Uterus (tissue), 4 donors: Measurements from ENCODE around the gene PTPRG. TPM values are rescaled to one million over a fixed set of nuclear protein-coding genes. Genes with fewer than 3 reads are reported as not detected.

ENCODE experiments used
- DNase-seq, 2 donors: peaks; one replicate each; pipeline ENCODE4 v3.0.0-alpha.2; 2019 to 2020
- H3K27ac ChIP-seq, 2 donors: fragments of 200-600 bp; sonication (generic); 1 replicate in 1 of 2; 2 replicates in 1 of 2; pipeline ENCODE4 v1.5.1; 2016 to 2018
- H3K27me3 ChIP-seq, 2 donors: fragments of 200-600 bp; sonication (generic); one replicate each; pipeline ENCODE4 v1.5.1; 2018 to 2019; ENCODE audit warnings: control low read depth in 1 of 2
- H3K36me3 ChIP-seq, 2 donors: fragments of 200-600 bp; sonication (generic); one replicate each; pipeline ENCODE4 v1.5.1; 2019; ENCODE audit warnings: control low read depth in 1 of 2
- H3K4me1 ChIP-seq, 2 donors: fragments of 200-600 bp; sonication (generic); one replicate each; pipeline ENCODE4 v1.5.1; 2018 to 2019; ENCODE audit warnings: control low read depth in 1 of 2
- H3K4me3 ChIP-seq, 2 donors: fragments of 200-600 bp; sonication (generic); 1 replicate in 1 of 2; 2 replicates in 1 of 2; pipeline ENCODE4 v1.5.1; 2018 to 2019; ENCODE audit warnings: mild to moderate bottlenecking in 1 of 2
- H3K9me3 ChIP-seq, 2 donors: fragments of 200-600 bp; sonication (generic); one replicate each; pipeline ENCODE4 v1.5.1; 2019; ENCODE audit warnings: control low read depth in 1 of 2
- CTCF ChIP-seq, 4 experiments: fragments of 200-600 bp in 2 of 4; fragments of 450-650 bp in 2 of 4; sonication (generic) in 2 of 4; IDR thresholded peaks; one replicate each; pipeline ENCODE4 v1.5.1; 2016 to 2019; ENCODE audit warnings: antibody characterized with exemption in 4 of 4, mild to moderate bottlenecking in 2 of 4, moderate library complexity in 1 of 4
- POLR2A ChIP-seq, 2 donors: fragments of 450-650 bp; IDR thresholded peaks; one replicate each; pipeline ENCODE4 v1.6.1; 2016; ENCODE audit warnings: antibody characterized with exemption in 2 of 2, mild to moderate bottlenecking in 1 of 2, moderate library complexity in 1 of 2
- intact Hi-C: fragments of 100-400 bp; cut with DNase I; formaldehyde crosslinking; loops from one replicate; pipeline ENCODE4 v1.15.1; 2023; ENCODE audit warnings: low total_unique reads
- total RNA-seq, 4 donors: library from RNA; depleted of rRNA in 3 of 4; stranded (reverse); fragments of >200 nt in 3 of 4; gene quantifications; one replicate each; pipeline versions ENCODE4 v1.1.0 to v1.2.4, GENCODE V29; 2014 to 2023
- donor health status: DM: yes; HTN: yes; CAD: no.

The PTPRG gene
- total RNA-seq, 4 donors from 2014 or later: 43.5 to 136 (median 62.6) TPM

DNA sequence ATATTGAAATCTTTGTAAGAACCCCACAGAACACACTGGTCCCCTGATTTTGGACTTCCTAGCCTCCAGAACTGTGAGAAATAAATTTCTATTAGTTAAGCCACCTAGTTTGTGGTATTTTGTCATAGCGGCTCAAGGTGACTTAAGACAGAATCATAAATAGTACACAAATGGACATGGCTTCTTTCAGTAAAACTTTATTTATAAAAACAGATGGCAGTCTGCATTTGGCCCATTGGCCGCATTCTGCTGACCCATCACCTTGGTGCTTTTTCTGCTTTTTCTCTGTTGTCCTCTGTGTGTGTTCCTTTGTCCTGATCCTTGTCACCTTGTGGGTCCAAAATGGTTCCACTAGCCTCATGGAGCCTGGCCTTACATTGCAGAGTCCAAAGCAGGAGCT lies 363.6 kb downstream of the PTPRG start:
- Histone ChIP-seq H3K36me3 (no peaks in the 10 kb centered on the region), H3K4me3 (no peak overlapping the region), H3K27ac (no peak overlapping the region), H3K9me3 (no peaks in the 10 kb centered on the region), H3K4me1 (peaks cover 0 to 18% of the 10 kb centered on the region in 2 donors), H3K27me3 (no peaks in the 10 kb centered on the region)
- TF ChIP-seq CTCF (IDR thresholded peaks at IDR 0.05) (no peak), POLR2A (IDR thresholded peaks at IDR 0.05) (no peak)
- DNase-seq: no peak
- intact Hi-C loops: no loop called here

DNA sequence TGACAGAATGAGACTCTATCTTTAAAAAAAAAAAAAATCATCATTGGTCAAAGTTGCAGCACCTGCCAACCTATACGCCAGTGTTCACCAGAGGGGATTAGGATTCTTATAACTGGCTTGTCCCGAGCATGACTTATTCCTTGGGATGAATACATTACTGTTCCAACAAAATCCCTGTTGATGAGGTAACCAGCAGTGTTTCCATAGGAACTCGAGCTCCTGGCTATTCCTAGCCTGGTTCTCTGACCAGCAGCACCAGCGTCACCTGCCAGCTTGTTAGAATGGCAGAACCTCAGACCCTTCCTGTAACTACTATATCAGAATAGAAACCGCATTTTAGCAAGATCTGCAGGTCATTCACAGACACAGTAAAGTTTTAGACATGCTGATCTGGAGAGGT lies 364.4 kb downstream of the PTPRG start:
- DNase-seq: no peak
- H3K9me3 ChIP-seq: no peaks in the 10 kb centered on the region
- no peaks in the 10 kb centered on the region for H3K36me3 ChIP-seq
- no peak overlapping the region for H3K4me3 ChIP-seq
- H3K27ac ChIP-seq: no peak overlapping the region
- no peak for TF ChIP-seq POLR2A (IDR thresholded peaks at IDR 0.05)
- TF ChIP-seq CTCF (IDR thresholded peaks at IDR 0.05): no peak
- H3K4me1 ChIP-seq: peaks cover 0 to 18% of the 10 kb centered on the region in 2 donors
- intact Hi-C loops: no loop called here
- H3K27me3 ChIP-seq: no peaks in the 10 kb centered on the region

- Histone ChIP-seq H3K27ac (peak overlapping the region in 1 of 2 donors; percentile 25), H3K9me3 (no peaks in the 10 kb centered on the region), H3K27me3 (no peaks in the 10 kb centered on the region), H3K4me3 (no peak overlapping the region), H3K4me1 (peaks cover 0 to 18% of the 10 kb centered on the region in 2 donors), H3K36me3 (no peaks in the 10 kb centered on the region)
- TF ChIP-seq CTCF (IDR thresholded peaks at IDR 0.05) (no peak), POLR2A (IDR thresholded peaks at IDR 0.05) (no peak)
- no peak for DNase-seq
- intact Hi-C loops: no loop called here
These were observed 365.6 kb downstream of the PTPRG start for GRCh38 chr3:61926923-61927322.

DNA sequence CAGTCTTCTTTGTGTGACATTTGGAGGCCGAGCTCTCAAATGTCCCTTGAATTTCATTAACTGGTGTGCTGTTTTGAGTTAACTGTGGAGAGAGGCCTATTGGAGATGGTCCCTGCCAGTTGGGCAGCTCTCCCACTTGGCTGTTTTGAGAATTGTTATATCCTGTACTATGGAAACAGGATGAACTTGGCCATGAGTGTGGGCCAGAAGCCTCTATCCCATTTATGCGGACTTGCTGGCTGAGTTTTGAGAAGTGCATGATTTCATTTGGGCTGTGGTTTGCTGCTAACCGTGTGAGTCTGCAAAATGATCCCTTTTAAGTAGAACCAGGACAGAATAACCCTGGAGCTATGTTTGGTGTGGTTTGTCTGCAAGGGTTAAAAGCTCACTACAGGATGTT lies 366.0 kb downstream of the PTPRG start:
- no peaks in the 10 kb centered on the region for H3K27me3 ChIP-seq
- no peaks in the 10 kb centered on the region for H3K36me3 ChIP-seq
- peak; percentile 70 to 80 for DNase-seq
- intact Hi-C loops: no loop called here
- no peak overlapping the region for H3K4me3 ChIP-seq
- TF ChIP-seq CTCF (IDR thresholded peaks at IDR 0.05) (no peak), POLR2A (IDR thresholded peaks at IDR 0.05) (no peak)
- peaks cover 0 to 18% of the 10 kb centered on the region in 2 donors for H3K4me1 ChIP-seq
- peak overlapping the region in 1 of 2 donors; percentile 25 for H3K27ac ChIP-seq
- H3K9me3 ChIP-seq: no peaks in the 10 kb centered on the region

DNA sequence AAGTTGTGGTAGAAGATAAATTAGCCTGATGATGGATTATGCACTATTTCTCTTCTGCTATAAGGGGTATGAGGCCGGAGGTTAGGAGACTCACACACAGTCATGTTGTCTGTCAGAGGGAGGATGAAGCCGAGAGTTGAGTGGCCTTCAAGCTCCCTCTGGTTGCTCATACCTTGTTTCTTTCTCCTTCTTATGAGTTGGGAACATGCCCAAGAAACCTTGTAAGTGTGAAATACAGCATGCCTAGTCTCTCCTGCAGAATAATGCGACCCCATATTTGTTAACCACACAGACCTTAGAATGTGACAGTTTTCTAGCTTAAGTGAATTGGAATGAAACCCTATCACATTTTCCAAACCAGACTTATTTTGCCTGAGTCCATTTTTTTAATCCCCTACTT lies 366.7 kb downstream of the PTPRG start:
- TF ChIP-seq POLR2A (IDR thresholded peaks at IDR 0.05): no peak
- H3K9me3 ChIP-seq: no peaks in the 10 kb centered on the region
- H3K36me3 ChIP-seq: no peaks in the 10 kb centered on the region
- H3K4me3 ChIP-seq: no peak overlapping the region
- intact Hi-C loops: no loop called here
- no peak for DNase-seq
- H3K4me1 ChIP-seq: peaks cover 0 to 18% of the 10 kb centered on the region in 2 donors
- H3K27ac ChIP-seq: peak overlapping the region in 1 of 2 donors; percentile 25
- no peaks in the 10 kb centered on the region for H3K27me3 ChIP-seq

DNA sequence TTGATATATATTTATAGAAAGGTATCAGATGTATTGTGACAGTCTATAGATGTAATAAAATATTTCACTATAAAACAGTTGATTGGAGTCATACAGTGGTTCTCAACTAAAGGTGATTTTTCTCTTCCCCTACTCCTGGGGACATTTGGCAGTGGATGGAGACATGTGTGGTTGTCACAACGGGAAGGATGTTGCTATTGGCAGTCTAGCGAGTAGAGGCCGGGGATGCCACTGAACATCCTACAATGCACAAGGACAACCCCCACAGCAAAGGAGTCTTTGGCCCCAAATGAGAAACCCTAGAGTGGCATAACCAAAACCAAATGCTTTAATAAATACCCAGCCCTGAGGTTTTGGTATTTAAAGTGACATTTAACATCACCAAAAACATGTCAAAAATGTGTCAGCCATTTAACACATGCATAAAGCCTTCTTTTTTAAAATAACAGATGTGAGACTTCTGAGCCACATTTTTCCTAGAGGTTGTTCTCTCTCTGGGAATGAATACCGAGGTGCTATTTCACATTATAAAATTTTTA lies 367.5 kb downstream of the PTPRG start:
- H3K36me3 ChIP-seq: no peaks in the 10 kb centered on the region
- intact Hi-C loops: no loop called here
- no peaks in the 10 kb centered on the region for H3K27me3 ChIP-seq
- H3K27ac ChIP-seq: no peak overlapping the region
- no peaks in the 10 kb centered on the region for H3K9me3 ChIP-seq
- H3K4me3 ChIP-seq: no peak overlapping the region
- no peak for TF ChIP-seq CTCF (IDR thresholded peaks at IDR 0.05)
- no peak for TF ChIP-seq POLR2A (IDR thresholded peaks at IDR 0.05)
- no peak for DNase-seq
- H3K4me1 ChIP-seq: peaks cover 0 to 18% of the 10 kb centered on the region in 2 donors
